Fibroblast of lung (primary cell): ENCODE data around the gene CHCHD6.

Experiments
- CTCF ChIP-seq, 2 donors: IDR thresholded peaks in 1 of 2; conservative IDR thresholded peaks in 1 of 2; 1 replicate in 1 of 2; 2 replicates in 1 of 2; pipeline ENCODE4 v1.5.1; 2011 to 2012; ENCODE audit warnings: low read length in 2 of 2, control low read depth in 1 of 2, inconsistent platforms in 1 of 2, low read depth in 1 of 2, mild to moderate bottlenecking in 1 of 2
- EZH2 ChIP-seq: IDR thresholded peaks from 2 replicates; pipeline ENCODE4 v1.5.1; 2012; ENCODE audit warnings: low read length, control low read depth, mild to moderate bottlenecking; ENCODE audit errors: missing control alignments

DNA sequence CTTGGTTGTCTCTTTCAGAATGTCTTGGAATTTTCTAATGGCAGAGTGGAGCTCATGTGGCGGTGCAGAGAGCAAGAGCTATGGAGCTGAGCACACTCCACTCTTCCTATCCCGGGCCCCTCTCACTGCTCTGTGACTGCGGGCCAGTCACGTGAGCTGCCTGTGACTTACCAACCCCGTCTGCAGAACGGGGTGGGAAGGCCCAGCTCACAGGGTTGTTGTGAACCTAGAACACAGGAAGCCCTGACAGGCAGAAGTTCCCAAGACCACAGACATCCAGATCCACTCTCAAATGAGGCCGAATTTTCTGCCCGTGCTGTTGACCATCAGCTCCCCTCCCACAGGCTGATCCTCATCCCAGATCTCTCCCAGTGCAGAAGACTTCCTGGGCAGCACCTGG is 243.4 kb downstream of the CHCHD6 start:
- no peak for TF ChIP-seq CTCF (conservative IDR thresholded peaks at IDR 0.05 in 1 of 2, IDR thresholded peaks at IDR 0.05 in 1 of 2; ENCODE audit: low read depth in 1 of 2, low read length in 2 of 2)
- no peak for TF ChIP-seq EZH2
